NOMO-1 (cell line): Measurements from ENCODE around the gene ELP2.
"Not testable (repeated sequence)": the region's sequence is repeated elsewhere in the genome, so short reads cannot be mapped to it uniquely, and the experiment has no call there.

Source experiments
- DNase-seq, 2 experiments: peaks; one replicate each; lab custom pipeline; 2025; ENCODE audit not compliant: unreplicated experiment in 2 of 2; lab: John Stamatoyannopoulos, UW

The ELP2 gene, protein sequence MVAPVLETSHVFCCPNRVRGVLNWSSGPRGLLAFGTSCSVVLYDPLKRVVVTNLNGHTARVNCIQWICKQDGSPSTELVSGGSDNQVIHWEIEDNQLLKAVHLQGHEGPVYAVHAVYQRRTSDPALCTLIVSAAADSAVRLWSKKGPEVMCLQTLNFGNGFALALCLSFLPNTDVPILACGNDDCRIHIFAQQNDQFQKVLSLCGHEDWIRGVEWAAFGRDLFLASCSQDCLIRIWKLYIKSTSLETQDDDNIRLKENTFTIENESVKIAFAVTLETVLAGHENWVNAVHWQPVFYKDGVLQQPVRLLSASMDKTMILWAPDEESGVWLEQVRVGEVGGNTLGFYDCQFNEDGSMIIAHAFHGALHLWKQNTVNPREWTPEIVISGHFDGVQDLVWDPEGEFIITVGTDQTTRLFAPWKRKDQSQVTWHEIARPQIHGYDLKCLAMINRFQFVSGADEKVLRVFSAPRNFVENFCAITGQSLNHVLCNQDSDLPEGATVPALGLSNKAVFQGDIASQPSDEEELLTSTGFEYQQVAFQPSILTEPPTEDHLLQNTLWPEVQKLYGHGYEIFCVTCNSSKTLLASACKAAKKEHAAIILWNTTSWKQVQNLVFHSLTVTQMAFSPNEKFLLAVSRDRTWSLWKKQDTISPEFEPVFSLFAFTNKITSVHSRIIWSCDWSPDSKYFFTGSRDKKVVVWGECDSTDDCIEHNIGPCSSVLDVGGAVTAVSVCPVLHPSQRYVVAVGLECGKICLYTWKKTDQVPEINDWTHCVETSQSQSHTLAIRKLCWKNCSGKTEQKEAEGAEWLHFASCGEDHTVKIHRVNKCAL

GRCh38 chr18:36129300-36130038 is at the start of gene ELP2, which contains the start of gene SLC39A6:
TSS of gene ELP2 (plus strand) at chr18:36129899. CDS start at chr18:36129934, 35 bp downstream.
TSS of gene SLC39A6 (minus strand) at chr18:36129340. CDS start at chr18:36127007, 2,333 bp downstream.
- DNase-seq: peak; percentile 95 to 96

- not testable (repeated sequence) for DNase-seq
Observed at GRCh38 chr18:36081118-36081517, 48.6 kb upstream of the ELP2 start.

GRCh38 chr18:36083729-36084128 is 46.0 kb upstream of the ELP2 start:
- DNase-seq: peak in 1 of 2 experiments; percentile 43

DNA sequence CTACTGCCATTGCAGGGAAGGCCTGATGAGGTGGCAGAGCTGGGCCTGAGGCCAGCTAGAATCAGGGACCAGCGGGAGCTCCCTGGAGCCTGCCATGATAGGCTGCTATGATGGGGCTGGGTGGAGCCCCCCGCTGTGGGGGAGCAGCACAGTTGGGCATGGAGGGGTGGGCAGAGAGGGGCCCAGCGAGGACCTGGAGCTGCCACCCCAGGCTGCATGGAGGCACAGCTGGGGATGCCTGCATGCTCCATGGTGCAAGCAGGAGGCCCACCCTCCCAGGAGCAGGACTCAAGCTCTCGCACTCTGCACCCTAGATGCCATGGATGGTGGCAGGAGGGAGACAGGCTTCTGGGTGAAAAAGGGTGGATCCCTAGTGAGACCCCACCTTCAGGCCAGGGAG is 44.5 kb upstream of the ELP2 start:
- DNase-seq: no peak

GRCh38 chr18:36086186-36086585 is 43.5 kb upstream of the ELP2 start:
- no peak for DNase-seq

- no peak for DNase-seq
Observed at GRCh38 chr18:36088256-36088655, 41.4 kb upstream of the ELP2 start.

- no peak for DNase-seq
Observed at GRCh38 chr18:36089001-36089400, 40.7 kb upstream of the ELP2 start.

GRCh38 chr18:36092116-36092515 is 37.6 kb upstream of the ELP2 start:
- DNase-seq: not testable (repeated sequence)

GRCh38 chr18:36094431-36094830 is 35.3 kb upstream of the ELP2 start:
- DNase-seq: no peak

DNA sequence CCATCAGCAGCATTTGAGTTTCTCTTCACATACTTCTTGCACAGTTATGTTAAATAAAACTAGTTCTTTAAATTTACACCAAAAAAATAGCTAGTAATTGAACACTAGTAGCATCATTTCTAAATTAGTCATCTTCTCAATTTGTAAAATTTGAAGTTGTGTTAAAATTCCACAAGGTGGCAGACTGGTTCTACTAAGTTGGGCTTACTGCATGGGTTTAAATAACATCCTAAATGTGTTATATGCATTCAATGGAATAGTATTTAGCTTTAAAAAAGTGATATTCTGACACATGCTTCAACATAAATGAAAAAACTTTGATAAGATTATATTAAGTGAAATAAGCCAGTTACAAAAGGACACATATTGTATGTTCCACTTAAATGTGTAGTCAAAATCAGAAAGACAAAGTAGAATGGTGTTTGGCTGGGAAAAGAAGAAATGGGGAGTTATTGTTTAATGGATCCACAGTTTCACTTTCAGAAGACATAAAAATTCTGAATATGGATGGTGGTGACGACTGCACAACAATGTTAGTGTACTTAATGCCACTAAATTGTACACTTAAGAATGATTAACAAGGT is 33.7 kb upstream of the ELP2 start:
- peak in 1 of 2 experiments; percentile 66 for DNase-seq

- no peak for DNase-seq
Observed at GRCh38 chr18:36096955-36097354, 32.7 kb upstream of the ELP2 start.

- DNase-seq: no peak
Observed at GRCh38 chr18:36099311-36099710, 30.4 kb upstream of the ELP2 start.

- no peak for DNase-seq
Observed at GRCh38 chr18:36101943-36102342, 27.8 kb upstream of the ELP2 start.

DNA sequence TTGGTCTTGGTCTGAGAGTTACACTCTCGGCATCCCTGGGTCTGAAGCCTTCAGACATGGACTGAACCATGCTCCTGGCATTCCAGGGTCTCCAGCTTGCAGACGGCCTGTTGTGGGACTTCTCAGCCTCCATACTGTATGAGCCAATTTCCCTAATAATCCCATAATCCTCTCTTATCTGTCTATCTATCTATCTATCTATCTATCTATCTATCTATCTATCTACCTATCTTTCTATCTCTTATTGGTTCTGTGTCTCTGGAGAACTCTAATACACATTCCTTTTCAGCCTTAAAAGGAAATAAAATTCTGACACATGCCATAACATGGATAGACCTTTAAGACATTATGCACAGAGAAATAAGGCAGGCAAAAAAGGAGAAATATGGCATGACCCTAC is 24.9 kb upstream of the ELP2 start:
- DNase-seq: no peak

GRCh38 chr18:36107477-36107876 is 22.2 kb upstream of the ELP2 start:
- DNase-seq: no peak

DNA sequence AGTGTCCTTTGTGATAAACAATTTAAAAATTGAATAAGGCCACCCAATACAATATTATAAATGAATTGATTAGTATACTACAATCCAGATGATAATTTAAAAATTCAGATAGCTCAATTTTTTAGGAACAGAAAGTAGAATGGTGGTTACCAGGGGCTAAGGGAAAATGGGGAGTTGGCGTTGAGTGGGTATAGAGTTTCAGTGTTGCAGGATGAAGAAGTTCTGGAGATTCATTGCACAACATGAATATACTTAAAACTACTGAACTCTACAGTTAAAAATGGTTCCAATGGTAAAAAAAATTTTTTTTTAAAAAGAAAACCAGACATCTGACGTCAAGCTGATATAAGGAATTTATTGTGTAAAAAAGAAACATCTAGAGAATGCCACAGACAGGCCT is 21.5 kb upstream of the ELP2 start:
- DNase-seq: no peak

DNA sequence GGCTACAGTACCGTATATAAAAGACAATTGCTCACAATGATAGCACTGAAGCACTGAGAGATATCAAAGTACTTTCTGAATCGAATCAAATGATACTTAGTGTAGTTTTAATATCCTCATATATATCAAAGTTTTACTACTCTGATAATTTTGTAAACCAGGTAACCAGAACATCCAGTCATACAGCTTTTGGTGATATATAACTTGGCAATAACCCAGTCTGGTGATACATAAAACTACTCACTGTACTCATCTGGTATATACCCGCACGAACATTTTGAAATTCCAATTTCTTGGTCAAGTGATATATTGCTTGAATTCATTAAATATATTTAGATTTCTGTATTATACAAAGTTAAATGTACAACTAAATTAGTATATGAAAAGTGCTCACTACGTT is 21.1 kb upstream of the ELP2 start:
- DNase-seq: no peak

GRCh38 chr18:36109737-36110136 is 20.0 kb upstream of the ELP2 start:
- no peak for DNase-seq

- no peak for DNase-seq
Observed at GRCh38 chr18:36112302-36112701, 17.4 kb upstream of the ELP2 start.

- DNase-seq: no peak
Observed at GRCh38 chr18:36114251-36114650, 15.4 kb upstream of the ELP2 start.

- DNase-seq: no peak
Observed at GRCh38 chr18:36114738-36115137, 15.0 kb upstream of the ELP2 start.
